HG03097 (cell line): ENCODE data around the gene AGAP1.
A peak's percentile ranks its signal among the peaks of the same experiment; 100 is the strongest.

Experiments
- ATAC-seq: cut with Tn5 transposase; IDR thresholded peaks from one replicate; pipeline ENCODE4 v1.9.1; 2021; ENCODE audit not compliant: unreplicated experiment, low FRiP score

The AGAP1 gene

GRCh38 chr2:235723371-235723770 lies 229.5 kb downstream of the AGAP1 start:
- no peak for ATAC-seq

- ATAC-seq, result no peak
Measured at GRCh38 chr2:235723811-235724465, 230.1 kb downstream of the AGAP1 start.

GRCh38 chr2:235725016-235725489 lies 231.2 kb downstream of the AGAP1 start:
- ATAC-seq, result no peak

GRCh38 chr2:235725841-235726240 lies 232.0 kb downstream of the AGAP1 start:
- no peak for ATAC-seq

- ATAC-seq, result no peak
Measured at GRCh38 chr2:235726554-235726953, 232.7 kb downstream of the AGAP1 start.

GRCh38 chr2:235727174-235727573 lies 233.3 kb downstream of the AGAP1 start:
- no peak for ATAC-seq

GRCh38 chr2:235727891-235728799 lies 234.3 kb downstream of the AGAP1 start:
- ATAC-seq, result no peak

- ATAC-seq, result no peak
Measured at GRCh38 chr2:235728800-235729556, 235.1 kb downstream of the AGAP1 start.

- ATAC-seq, result no peak
Measured at GRCh38 chr2:235729557-235729947, 235.7 kb downstream of the AGAP1 start.

GRCh38 chr2:235730115-235730514 lies 236.3 kb downstream of the AGAP1 start:
- no peak for ATAC-seq

- no peak for ATAC-seq
Measured at GRCh38 chr2:235733761-235734160, 239.9 kb downstream of the AGAP1 start.

- no peak for ATAC-seq
Measured at GRCh38 chr2:235734168-235734567, 240.3 kb downstream of the AGAP1 start.

GRCh38 chr2:235734688-235735231 lies 240.9 kb downstream of the AGAP1 start:
- ATAC-seq, result no peak

- no peak for ATAC-seq
Measured at GRCh38 chr2:235737396-235737795, 243.6 kb downstream of the AGAP1 start.

- no peak for ATAC-seq
Measured at GRCh38 chr2:235737840-235738239, 244.0 kb downstream of the AGAP1 start.

- ATAC-seq, result no peak
Measured at GRCh38 chr2:235739704-235740415, 246.0 kb downstream of the AGAP1 start.

- no peak for ATAC-seq
Measured at GRCh38 chr2:235740821-235741220, 247.0 kb downstream of the AGAP1 start.

- ATAC-seq, result no peak
Measured at GRCh38 chr2:235744161-235744560, 250.3 kb downstream of the AGAP1 start.

- no peak for ATAC-seq
Measured at GRCh38 chr2:235745597-235745996, 251.8 kb downstream of the AGAP1 start.

GRCh38 chr2:235746257-235746934 lies 252.6 kb downstream of the AGAP1 start:
- peak; percentile 61 for ATAC-seq
